ENCODE data around the gene CASZ1.

DNA sequence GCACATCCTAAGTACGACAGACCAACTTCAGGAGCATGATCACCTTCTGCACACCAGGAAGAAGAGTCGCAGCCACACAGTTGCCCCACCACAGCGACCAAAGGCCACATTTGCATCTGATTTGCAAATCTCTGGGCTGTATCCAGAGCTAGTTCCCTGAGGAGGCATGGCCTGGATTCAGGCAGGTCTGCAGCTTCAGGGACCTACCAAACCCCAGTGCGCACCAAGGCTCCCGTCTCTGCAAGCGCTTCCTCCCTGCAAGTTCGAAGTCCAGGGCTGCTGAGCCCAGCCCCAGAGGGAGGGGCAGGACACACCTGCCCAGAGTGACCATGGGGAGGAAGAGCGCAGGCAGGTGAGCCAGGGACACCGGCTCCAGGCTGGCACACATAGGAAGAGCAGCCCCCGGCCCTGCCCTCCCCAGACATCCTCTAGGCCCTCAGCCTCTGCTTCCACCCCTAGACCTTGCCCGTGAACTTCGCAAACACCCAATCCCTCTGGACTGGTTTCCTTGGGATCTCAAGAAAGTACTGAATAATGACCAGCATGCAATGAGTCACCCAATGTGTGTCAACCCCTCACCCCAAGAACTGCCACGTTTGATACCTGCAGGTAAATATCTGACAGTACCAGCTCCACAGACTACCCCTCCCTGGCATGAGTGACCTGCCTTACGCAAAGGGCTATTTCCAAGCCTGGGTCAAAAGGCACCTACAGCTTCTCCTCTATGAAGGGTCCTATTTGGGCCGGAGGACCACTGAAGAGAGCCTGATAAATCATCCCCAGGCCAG is 36.8 kb downstream of the CASZ1 start:
- TF ChIP-seq, protein P1, sequence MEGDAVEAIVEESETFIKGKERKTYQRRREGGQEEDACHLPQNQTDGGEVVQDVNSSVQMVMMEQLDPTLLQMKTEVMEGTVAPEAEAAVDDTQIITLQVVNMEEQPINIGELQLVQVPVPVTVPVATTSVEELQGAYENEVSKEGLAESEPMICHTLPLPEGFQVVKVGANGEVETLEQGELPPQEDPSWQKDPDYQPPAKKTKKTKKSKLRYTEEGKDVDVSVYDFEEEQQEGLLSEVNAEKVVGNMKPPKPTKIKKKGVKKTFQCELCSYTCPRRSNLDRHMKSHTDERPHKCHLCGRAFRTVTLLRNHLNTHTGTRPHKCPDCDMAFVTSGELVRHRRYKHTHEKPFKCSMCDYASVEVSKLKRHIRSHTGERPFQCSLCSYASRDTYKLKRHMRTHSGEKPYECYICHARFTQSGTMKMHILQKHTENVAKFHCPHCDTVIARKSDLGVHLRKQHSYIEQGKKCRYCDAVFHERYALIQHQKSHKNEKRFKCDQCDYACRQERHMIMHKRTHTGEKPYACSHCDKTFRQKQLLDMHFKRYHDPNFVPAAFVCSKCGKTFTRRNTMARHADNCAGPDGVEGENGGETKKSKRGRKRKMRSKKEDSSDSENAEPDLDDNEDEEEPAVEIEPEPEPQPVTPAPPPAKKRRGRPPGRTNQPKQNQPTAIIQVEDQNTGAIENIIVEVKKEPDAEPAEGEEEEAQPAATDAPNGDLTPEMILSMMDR (IDR thresholded peaks at IDR 0.05) = no peak
- TF ChIP-seq POLR2AphosphoS5 (IDR thresholded peaks at IDR 0.05) (no peak), POLR2A (IDR thresholded peaks at IDR 0.05) (no peak)
